Activated CD4-positive, alpha-beta T cell treated with anti-CD3 and anti-CD28 coated beads, Interleukin-2, amount 50 U/mL, for 4 hours (primary cell): Measurements from ENCODE around the gene TSPAN32.

ENCODE experiments used
- DNase-seq, 2 experiments: peaks; one replicate each; pipeline ENCODE4 v3.0.0-alpha.2; 2020

The TSPAN32 gene

GRCh38 chr11:2290351-2290841 lies 11.4 kb upstream of the TSPAN32 start:
- no peak for DNase-seq

- DNase-seq = no peak
Measured at GRCh38 chr11:2293531-2293971, 8.3 kb upstream of the TSPAN32 start.

GRCh38 chr11:2293984-2294925 lies 7.6 kb upstream of the TSPAN32 start:
- DNase-seq = no peak

- DNase-seq = no peak
Measured at GRCh38 chr11:2294926-2295290, 6.9 kb upstream of the TSPAN32 start.

GRCh38 chr11:2295971-2296912 lies 5.6 kb upstream of the TSPAN32 start:
- DNase-seq = no peak

GRCh38 chr11:2296913-2297622 lies 4.7 kb upstream of the TSPAN32 start:
- no peak for DNase-seq

GRCh38 chr11:2297623-2298030 lies 4.2 kb upstream of the TSPAN32 start:
- no peak for DNase-seq

GRCh38 chr11:2298131-2298794 lies 3.5 kb upstream of the TSPAN32 start:
- no peak for DNase-seq

GRCh38 chr11:2298795-2299761 lies 2.7 kb upstream of the TSPAN32 start:
- no peak for DNase-seq

- no peak for DNase-seq
Measured at GRCh38 chr11:2299773-2300172, 2.0 kb upstream of the TSPAN32 start.

- DNase-seq = no peak
Measured at GRCh38 chr11:2300290-2300935, 1.4 kb upstream of the TSPAN32 start.

GRCh38 chr11:2300936-2301630 lies 730 bp upstream of the TSPAN32 start:
- DNase-seq = no peak

GRCh38 chr11:2302306-2302895 lies 588 bp downstream of the TSPAN32 start:
- DNase-seq = no peak

- DNase-seq = no peak
Measured at GRCh38 chr11:2302896-2303626, 1.2 kb downstream of the TSPAN32 start.

- DNase-seq = no peak
Measured at GRCh38 chr11:2303627-2304505, 2.1 kb downstream of the TSPAN32 start.

GRCh38 chr11:2304506-2305139 lies 2.8 kb downstream of the TSPAN32 start:
- no peak for DNase-seq
